Subcutaneous adipose tissue (tissue), 4 donors: ENCODE data around the gene KRTAP10-3. TPM values are rescaled to one million over a fixed set of nuclear protein-coding genes. Genes with fewer than 3 reads are reported as not detected.

ENCODE experiments used
- total RNA-seq, 4 donors: library from RNA; depleted of rRNA; stranded (reverse); fragments of >200 nt; gene quantifications; one replicate each; pipeline ENCODE4 v1.1.0, GENCODE V29; 2016
- TF ChIP-seq, protein P1 (sequence below): fragments of 450-650 bp; IDR thresholded peaks from one replicate; pipeline ENCODE4 v1.5.1; 2016; ENCODE audit warnings: low read depth, mild to moderate bottlenecking, control low read depth, antibody characterized with exemption, moderate library complexity

KRTAP10-3 gene
- total RNA-seq, 4 donors from 2014 or later = not detected

GRCh38 chr21:44571844-44572782, 13.5 kb upstream of the KRTAP10-3 start:
- TF ChIP-seq, protein P1, sequence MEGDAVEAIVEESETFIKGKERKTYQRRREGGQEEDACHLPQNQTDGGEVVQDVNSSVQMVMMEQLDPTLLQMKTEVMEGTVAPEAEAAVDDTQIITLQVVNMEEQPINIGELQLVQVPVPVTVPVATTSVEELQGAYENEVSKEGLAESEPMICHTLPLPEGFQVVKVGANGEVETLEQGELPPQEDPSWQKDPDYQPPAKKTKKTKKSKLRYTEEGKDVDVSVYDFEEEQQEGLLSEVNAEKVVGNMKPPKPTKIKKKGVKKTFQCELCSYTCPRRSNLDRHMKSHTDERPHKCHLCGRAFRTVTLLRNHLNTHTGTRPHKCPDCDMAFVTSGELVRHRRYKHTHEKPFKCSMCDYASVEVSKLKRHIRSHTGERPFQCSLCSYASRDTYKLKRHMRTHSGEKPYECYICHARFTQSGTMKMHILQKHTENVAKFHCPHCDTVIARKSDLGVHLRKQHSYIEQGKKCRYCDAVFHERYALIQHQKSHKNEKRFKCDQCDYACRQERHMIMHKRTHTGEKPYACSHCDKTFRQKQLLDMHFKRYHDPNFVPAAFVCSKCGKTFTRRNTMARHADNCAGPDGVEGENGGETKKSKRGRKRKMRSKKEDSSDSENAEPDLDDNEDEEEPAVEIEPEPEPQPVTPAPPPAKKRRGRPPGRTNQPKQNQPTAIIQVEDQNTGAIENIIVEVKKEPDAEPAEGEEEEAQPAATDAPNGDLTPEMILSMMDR = no peak

GRCh38 chr21:44571296-44571695, 12.7 kb upstream of the KRTAP10-3 start:
- TF ChIP-seq, protein P1 = no peak

- TF ChIP-seq, protein P1 = no peak
These were observed 11.4 kb upstream of the KRTAP10-3 start for GRCh38 chr21:44569861-44570517.

GRCh38 chr21:44568667-44569556, 10.3 kb upstream of the KRTAP10-3 start:
- TF ChIP-seq, protein P1 = no peak

DNA sequence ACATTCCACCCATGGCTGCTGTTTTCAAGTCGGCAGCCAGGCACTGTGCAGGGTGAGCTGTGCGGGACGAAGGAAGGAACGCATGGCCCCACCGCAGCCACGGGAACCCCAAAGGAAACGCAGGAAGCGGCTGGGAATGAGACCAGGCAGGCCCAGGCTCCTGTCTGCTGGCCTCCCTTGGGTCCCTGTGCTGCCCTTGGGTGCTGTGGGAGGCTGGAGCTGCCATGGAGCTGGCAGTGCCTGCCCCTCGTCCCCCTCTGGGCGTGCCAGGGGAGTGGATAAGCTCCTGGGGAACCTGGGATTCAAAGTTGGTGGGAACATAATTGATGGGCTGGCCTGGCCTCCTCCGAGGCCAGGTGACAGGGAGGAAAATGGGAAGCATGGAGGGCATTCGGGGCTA, 9.7 kb upstream of the KRTAP10-3 start:
- TF ChIP-seq, protein P1 = no peak

- TF ChIP-seq, protein P1 = no peak
These were observed 9.0 kb upstream of the KRTAP10-3 start for GRCh38 chr21:44567481-44568171.
